GM12874 (cell line): Measurements from ENCODE around the gene ABHD11.
A peak's percentile ranks its signal among the peaks of the same experiment; 100 is the strongest.

ENCODE experiments used
- CTCF ChIP-seq: IDR thresholded peaks from 2 replicates; pipeline ENCODE4 v1.5.1; 2011; ENCODE audit warnings: low read depth, mild to moderate bottlenecking, control low read depth, low read length, moderate library complexity; ENCODE audit not compliant: insufficient read depth

Gene ABHD11

DNA sequence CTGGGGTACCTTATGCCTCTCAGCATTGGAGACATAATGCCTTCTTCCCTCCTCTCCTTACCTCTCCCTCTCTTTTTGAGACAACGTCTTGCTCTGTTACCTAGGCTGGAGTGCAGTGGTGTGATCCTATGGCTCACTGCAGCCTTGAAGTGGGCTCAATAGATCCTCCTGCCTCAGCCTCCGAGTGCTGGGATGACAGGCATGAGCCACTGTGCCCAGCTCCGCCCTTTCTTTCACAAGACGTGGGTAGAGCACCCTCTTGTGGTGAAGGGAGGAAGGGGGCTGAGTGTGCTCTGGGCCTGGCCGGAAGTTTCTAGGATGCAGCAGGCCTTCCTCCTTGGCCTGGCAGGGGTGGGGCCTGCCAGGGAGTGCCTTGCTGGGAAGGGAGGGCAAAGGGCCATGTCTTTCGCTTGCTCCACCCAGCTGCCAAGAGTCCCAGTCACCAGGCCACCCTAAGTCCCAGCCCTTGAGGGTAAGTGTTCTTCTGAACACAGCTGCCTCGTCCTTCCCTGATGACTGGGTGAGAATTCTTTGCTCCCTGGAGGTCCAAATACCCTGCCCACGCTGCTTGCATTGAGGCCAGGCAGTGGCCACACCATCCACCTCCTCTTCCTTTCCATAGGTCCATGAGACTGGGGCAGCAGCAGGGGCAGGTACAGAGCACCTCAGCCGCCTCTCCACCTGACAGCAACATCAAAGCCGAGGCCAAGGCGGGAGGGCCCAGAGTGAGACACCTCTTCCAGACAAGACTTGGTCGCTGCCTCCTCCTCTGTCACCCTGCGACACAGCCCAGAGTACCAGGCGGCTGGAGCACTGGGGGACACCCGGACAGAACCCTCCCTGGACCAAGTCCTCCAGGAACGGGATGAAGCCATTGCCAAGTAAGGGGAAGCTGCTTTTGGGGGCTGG is 3.7 kb downstream of the ABHD11 start:
- TF ChIP-seq CTCF, result peak; percentile 93

DNA sequence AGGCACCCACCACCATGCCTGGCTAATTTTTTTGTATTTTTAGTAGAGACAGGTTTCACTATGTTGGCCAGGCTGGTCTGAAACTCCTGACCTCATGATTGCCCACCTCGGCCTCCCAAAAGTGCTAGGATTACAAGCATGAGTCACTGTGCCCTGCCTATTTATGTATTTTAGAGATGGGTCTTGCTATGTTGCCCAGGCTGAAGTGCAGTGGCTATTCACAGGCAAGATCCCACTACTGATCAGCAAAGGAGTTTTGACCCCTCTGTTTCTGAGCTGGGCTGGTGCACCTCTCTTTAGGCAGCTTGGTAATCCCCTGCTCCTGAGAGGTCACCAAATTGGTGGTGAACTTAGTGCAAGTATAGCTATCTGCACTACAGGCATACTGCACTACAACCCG is 6.2 kb downstream of the ABHD11 start:
- TF ChIP-seq CTCF, result no peak

- TF ChIP-seq CTCF, result no peak
Measured at GRCh38 chr7:73730485-73730884, 8.1 kb downstream of the ABHD11 start.

- no peak for TF ChIP-seq CTCF
Measured at GRCh38 chr7:73728551-73728950, 10.1 kb downstream of the ABHD11 start.

DNA sequence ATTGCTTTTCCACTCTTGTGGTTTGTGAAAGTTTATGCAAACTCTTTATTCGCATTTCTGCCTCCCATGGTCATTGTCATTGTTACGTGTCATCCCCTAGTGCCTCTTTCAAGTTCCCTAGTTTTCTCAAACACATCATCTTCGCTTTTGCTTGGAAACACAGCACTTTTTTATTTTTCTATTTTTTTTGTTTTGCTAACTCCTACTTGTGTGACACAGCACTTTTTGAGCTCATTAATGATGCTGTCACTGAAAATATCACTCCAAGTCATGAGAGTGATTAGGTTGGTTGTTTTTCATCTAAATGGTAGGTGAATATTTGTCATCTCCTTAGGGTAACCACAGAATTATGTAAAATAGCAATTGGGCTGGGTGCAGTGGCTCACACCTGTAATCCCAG is 10.7 kb downstream of the ABHD11 start:
- no peak for TF ChIP-seq CTCF

GRCh38 chr7:73726083-73726466 is 12.5 kb downstream of the ABHD11 start:
- no peak for TF ChIP-seq CTCF

- TF ChIP-seq CTCF, result no peak
Measured at GRCh38 chr7:73723813-73724212, 14.8 kb downstream of the ABHD11 start.
